COLO829 (cell line): Measurements from ENCODE around the gene ATP9A.
"Not testable (repeated sequence)": the region's sequence is repeated elsewhere in the genome, so short reads cannot be mapped to it uniquely, and the experiment has no call there.

Experiments
- DNase-seq: peaks from one replicate; pipeline ENCODE4 v3.0.0; 2012; ENCODE audit warnings: low spot score

The ATP9A gene

GRCh38 chr20:51753220-51753619 lies 15.0 kb downstream of the ATP9A start:
- DNase-seq = not testable (repeated sequence)

- DNase-seq = peak; percentile 74
These were observed 15.7 kb downstream of the ATP9A start for GRCh38 chr20:51752343-51752951.

GRCh38 chr20:51750770-51751388 lies 17.3 kb downstream of the ATP9A start:
- DNase-seq = no peak

- DNase-seq = peak; percentile 94
These were observed 18.0 kb downstream of the ATP9A start for GRCh38 chr20:51750037-51750769.

- peak; percentile 66 for DNase-seq
These were observed 18.5 kb downstream of the ATP9A start for GRCh38 chr20:51749674-51750036.

GRCh38 chr20:51747182-51747911 lies 20.8 kb downstream of the ATP9A start:
- no peak for DNase-seq

GRCh38 chr20:51745804-51746203 lies 22.4 kb downstream of the ATP9A start:
- DNase-seq = no peak

GRCh38 chr20:51740838-51741237 lies 27.4 kb downstream of the ATP9A start:
- DNase-seq = no peak

- not testable (repeated sequence) for DNase-seq
These were observed 27.9 kb downstream of the ATP9A start for GRCh38 chr20:51740308-51740707.

- no peak for DNase-seq
These were observed 28.4 kb downstream of the ATP9A start for GRCh38 chr20:51739722-51740249.

- no peak for DNase-seq
These were observed 29.2 kb downstream of the ATP9A start for GRCh38 chr20:51738877-51739447.

GRCh38 chr20:51738261-51738660 lies 29.9 kb downstream of the ATP9A start:
- not testable (repeated sequence) for DNase-seq

GRCh38 chr20:51736947-51737346 lies 31.2 kb downstream of the ATP9A start:
- no peak for DNase-seq

GRCh38 chr20:51735728-51736600 lies 32.2 kb downstream of the ATP9A start:
- DNase-seq = no peak

GRCh38 chr20:51734876-51735720 lies 33.1 kb downstream of the ATP9A start:
- DNase-seq = no peak

- DNase-seq = no peak
These were observed 35.1 kb downstream of the ATP9A start for GRCh38 chr20:51733070-51733469.

GRCh38 chr20:51732096-51732791 lies 35.9 kb downstream of the ATP9A start:
- no peak for DNase-seq

GRCh38 chr20:51731731-51732095 lies 36.5 kb downstream of the ATP9A start:
- DNase-seq = no peak

GRCh38 chr20:51729771-51730170 lies 38.4 kb downstream of the ATP9A start:
- no peak for DNase-seq

GRCh38 chr20:51728737-51729136 lies 39.5 kb downstream of the ATP9A start:
- DNase-seq = no peak
